Measurements from ENCODE around the gene NUB1. TPM values are rescaled to one million over a fixed set of nuclear protein-coding genes. Genes with fewer than 3 reads are reported as not detected.

NUB1 gene
- total and polyA plus RNA-seq, 7 donors, result 23.6 to 56.2 (median 46.0) TPM

DNA sequence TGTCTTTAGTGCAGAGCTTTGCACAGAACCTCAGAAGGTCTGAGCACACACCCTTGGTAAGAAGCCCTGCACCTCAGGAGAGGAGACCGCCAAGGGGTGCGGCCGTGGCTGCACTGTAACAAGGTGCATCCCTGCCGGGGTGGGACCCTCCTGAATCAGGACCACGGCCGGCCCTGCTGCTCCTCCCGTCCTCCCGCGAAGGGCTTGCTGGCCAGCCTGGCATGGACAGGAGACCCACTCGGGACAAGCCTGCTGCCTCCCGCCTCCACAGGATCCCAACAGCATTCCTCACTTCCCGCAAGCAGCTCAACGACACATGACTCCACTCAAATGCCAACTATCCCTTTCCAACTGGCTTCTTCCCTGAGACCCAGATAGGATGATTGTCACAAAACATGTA lies 55.4 kb downstream of the NUB1 start:
- no peaks in the 10 kb centered on the region for H3K36me3 ChIP-seq (ENCODE audit: insufficient read depth in 1 of 2, low read depth in 1 of 2)
- 85 to 87% (median 86%) methylated on average over 13 of the region's 13 CpGs for WGBS, 3 donors
- no peak overlapping the region for H3K4me3 ChIP-seq
- intact Hi-C loops (cut with DNase I), result no loop called here
- no peak for ATAC-seq
- peaks cover 0 to 15% (median 2%) of the 10 kb centered on the region in 3 donors for H3K27me3 ChIP-seq (ENCODE audit: insufficient read depth in 3 of 3, low read length in 2 of 3)
- H3K4me1 ChIP-seq, result no peaks in the 10 kb centered on the region
- TF ChIP-seq, protein P1, sequence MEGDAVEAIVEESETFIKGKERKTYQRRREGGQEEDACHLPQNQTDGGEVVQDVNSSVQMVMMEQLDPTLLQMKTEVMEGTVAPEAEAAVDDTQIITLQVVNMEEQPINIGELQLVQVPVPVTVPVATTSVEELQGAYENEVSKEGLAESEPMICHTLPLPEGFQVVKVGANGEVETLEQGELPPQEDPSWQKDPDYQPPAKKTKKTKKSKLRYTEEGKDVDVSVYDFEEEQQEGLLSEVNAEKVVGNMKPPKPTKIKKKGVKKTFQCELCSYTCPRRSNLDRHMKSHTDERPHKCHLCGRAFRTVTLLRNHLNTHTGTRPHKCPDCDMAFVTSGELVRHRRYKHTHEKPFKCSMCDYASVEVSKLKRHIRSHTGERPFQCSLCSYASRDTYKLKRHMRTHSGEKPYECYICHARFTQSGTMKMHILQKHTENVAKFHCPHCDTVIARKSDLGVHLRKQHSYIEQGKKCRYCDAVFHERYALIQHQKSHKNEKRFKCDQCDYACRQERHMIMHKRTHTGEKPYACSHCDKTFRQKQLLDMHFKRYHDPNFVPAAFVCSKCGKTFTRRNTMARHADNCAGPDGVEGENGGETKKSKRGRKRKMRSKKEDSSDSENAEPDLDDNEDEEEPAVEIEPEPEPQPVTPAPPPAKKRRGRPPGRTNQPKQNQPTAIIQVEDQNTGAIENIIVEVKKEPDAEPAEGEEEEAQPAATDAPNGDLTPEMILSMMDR (IDR thresholded peaks at IDR 0.05), result no peak
- no peak overlapping the region for H3K27ac ChIP-seq
- H3K9me3 ChIP-seq, result no peaks in the 10 kb centered on the region
- DNase-seq, result peak in 1 of 2 donors; percentile 50

DNA sequence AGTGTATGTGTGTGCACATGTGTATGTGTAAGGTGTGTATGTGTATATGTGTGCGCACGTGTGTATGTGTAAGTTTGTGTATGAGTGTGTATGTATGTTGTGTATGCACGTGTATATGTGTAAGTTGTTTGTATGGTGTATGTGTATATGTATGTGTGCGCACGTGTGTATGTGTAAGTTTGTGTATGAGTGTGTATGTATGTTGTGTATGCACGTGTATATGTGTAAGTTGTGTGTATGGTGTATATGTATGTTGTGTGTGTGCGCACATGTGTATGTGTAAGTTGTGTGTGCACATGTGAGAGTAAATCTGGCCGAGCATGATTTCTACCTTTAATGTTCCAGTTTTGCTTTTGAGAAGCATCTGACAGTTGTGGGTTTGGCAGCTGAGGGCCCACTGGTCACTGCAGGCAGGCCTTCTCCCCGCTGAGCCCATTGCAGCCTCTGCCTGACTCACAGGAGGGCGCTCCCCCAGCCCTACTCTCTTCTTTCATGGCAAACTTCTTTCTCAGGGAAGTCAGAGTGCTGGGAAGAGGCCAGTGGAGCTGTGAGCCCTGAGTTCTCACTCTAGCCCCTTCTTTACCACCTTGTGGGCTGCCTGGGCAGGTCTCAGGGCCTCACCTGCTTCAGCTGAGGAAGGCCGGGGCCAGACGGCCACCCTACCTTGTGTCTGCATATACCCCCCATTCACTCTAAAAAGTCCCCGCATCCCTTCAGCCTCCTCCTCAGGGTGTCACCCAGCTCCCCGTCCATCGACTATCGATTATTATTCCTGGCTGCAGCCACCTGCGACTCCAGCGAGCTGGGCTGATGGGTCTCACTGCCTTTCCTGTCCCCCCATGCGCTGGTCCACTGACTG lies 57.1 kb downstream of the NUB1 start:
- 86 to 92% (median 91%) methylated on average over 18 to 19 of the region's 19 CpGs for WGBS, 3 donors
- Histone ChIP-seq H3K36me3 (ENCODE audit: insufficient read depth in 1 of 2, low read depth in 1 of 2) (no peaks in the 10 kb centered on the region), H3K27me3 (ENCODE audit: insufficient read depth in 3 of 3, low read length in 2 of 3) (peaks cover 0 to 5% (median 2%) of the 10 kb centered on the region in 3 donors), H3K4me1 (no peaks in the 10 kb centered on the region), H3K9me3 (no peaks in the 10 kb centered on the region), H3K4me3 (no peak overlapping the region), H3K27ac (no peak overlapping the region)
- DNase-seq, result peak in 1 of 2 donors; percentile 32
- no peak for ATAC-seq
- TF ChIP-seq, protein P1 (IDR thresholded peaks at IDR 0.05), result no peak
- intact Hi-C loops (cut with DNase I), result no loop called here

DNA sequence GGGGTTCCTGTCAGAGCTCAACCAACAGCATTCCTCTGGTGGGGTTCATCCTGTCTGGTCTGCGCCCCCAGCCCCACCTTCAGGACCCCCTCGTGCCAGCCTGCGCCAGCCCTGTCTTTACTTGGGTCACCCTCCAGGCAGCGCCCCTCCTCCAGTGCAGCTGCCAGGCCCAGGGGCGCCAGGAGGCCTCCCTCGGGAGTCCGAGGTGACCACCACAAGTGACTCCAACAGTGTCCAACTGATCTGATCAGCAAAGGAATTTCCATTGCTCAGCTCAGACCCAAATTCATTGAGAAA lies 57.6 kb downstream of the NUB1 start:
- H3K27ac ChIP-seq, result no peak overlapping the region
- ATAC-seq (no peak), DNase-seq (no peak)
- H3K4me3 ChIP-seq, result no peak overlapping the region
- 74 to 88% (median 85%) methylated on average over 7 of the region's 7 CpGs for WGBS, 3 donors
- H3K36me3 ChIP-seq (ENCODE audit: insufficient read depth in 1 of 2, low read depth in 1 of 2), result no peaks in the 10 kb centered on the region
- H3K4me1 ChIP-seq, result no peaks in the 10 kb centered on the region
- TF ChIP-seq, protein P1 (IDR thresholded peaks at IDR 0.05), result no peak
- intact Hi-C loops (cut with DNase I), result no loop called here
- H3K27me3 ChIP-seq (ENCODE audit: insufficient read depth in 3 of 3, low read length in 2 of 3), result peaks cover 0 to 3% (median 2%) of the 10 kb centered on the region in 3 donors
- H3K9me3 ChIP-seq, result no peaks in the 10 kb centered on the region

DNA sequence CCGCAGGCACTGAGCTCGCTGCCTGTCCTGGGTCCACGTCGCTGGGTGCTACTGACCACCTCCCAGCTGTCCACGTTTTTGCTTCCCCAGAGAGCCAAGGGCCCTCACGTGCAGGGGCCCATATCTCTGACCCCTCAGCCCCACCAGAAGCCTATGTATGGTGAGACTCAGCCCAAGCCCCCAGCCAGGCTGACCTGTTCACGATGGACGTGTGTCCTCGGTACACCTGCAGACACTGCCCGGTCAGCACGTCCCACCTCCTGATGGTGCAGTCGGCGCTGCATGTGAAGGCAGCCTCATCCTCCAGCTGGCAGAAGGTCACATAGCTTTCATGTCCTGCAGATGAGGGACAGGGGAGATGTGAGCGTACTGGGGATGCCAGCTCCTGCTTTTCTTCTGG lies 58.3 kb downstream of the NUB1 start:
- Histone ChIP-seq H3K36me3 (ENCODE audit: insufficient read depth in 1 of 2, low read depth in 1 of 2) (no peaks in the 10 kb centered on the region), H3K4me3 (no peak overlapping the region), H3K27ac (no peak overlapping the region), H3K9me3 (no peaks in the 10 kb centered on the region), H3K27me3 (ENCODE audit: insufficient read depth in 3 of 3, low read length in 2 of 3) (peaks cover 0 to 2% (median 0%) of the 10 kb centered on the region in 3 donors), H3K4me1 (no peaks in the 10 kb centered on the region)
- 79 to 85% (median 81%) methylated on average over 14 of the region's 14 CpGs for WGBS, 3 donors
- no peak for ATAC-seq
- TF ChIP-seq, protein P1 (IDR thresholded peaks at IDR 0.05), result no peak
- DNase-seq, result peak in 1 of 2 donors; percentile 12
- intact Hi-C loops (cut with DNase I), result no loop called here
